GM19099 (cell line): ENCODE data around the gene UBE2R2.

Experiments
- POLR2A ChIP-seq: IDR thresholded peaks from 3 replicates; pipeline ENCODE4 v1.6.1; 2011; ENCODE audit warnings: low read depth; ENCODE audit not compliant: insufficient read length; ENCODE audit errors: extremely low read depth

The UBE2R2 gene

GRCh38 chr9:33946779-33947535 is 130.0 kb downstream of the UBE2R2 start:
- TF ChIP-seq POLR2A = no peak

GRCh38 chr9:33950371-33950770 is 133.4 kb downstream of the UBE2R2 start:
- no peak for TF ChIP-seq POLR2A

- TF ChIP-seq POLR2A = no peak
Measured at GRCh38 chr9:33952066-33952465, 135.1 kb downstream of the UBE2R2 start.

GRCh38 chr9:33956544-33956943 is 139.6 kb downstream of the UBE2R2 start:
- no peak for TF ChIP-seq POLR2A

GRCh38 chr9:33959725-33960124 is 142.8 kb downstream of the UBE2R2 start:
- no peak for TF ChIP-seq POLR2A

GRCh38 chr9:33964086-33964768 is 147.3 kb downstream of the UBE2R2 start:
- no peak for TF ChIP-seq POLR2A
